HCT116 (cell line): ENCODE results near the gene ITIH4. TPM values are rescaled to one million over a fixed set of nuclear protein-coding genes. Genes with fewer than 3 reads are reported as not detected.

Experiments used
- ATAC-seq: fragments of 200-7000 bp; cut with Tn5 transposase; 2 replicates; pipeline ENCODE4 v1.9.1; 2020; ENCODE audit warnings: mild to moderate bottlenecking, moderate library complexity
- BruUV-seq: library from RNA; stranded (reverse); fragments of 400-500 nt; replicated peaks from 2 replicates; lab custom pipeline; 2021; lab: Mats Ljungman, UMichigan
- CTCF ChIA-PET: fragments of 300-600 bp; sonication (Branson Sonifier 250); formaldehyde crosslinking; loops from one replicate; lab custom pipeline; 2021; ENCODE audit warnings: antibody characterized with exemption; lab: Charles Lee
- POLR2A ChIA-PET: fragments of 300-600, 350-600 bp; sonication (Branson Sonifier 250); formaldehyde crosslinking; loops from one replicate; lab custom pipeline; 2021; ENCODE audit warnings: antibody characterized with exemption; lab: Charles Lee
- RAD21 ChIA-PET, 2 experiments: fragments of 300-600 bp; sonication (Branson Sonifier 250); formaldehyde crosslinking; loops; one replicate each; lab custom pipeline; 2023; ENCODE audit warnings: low total read pairs in 2 of 2; ENCODE audit not compliant: uncharacterized antibody in 2 of 2, unreplicated experiment in 2 of 2, low non-redundant PET in 1 of 2; lab: Charles Lee
- DNase-seq: peaks from one replicate; pipeline ENCODE4 v3.0.0-alpha.2; 2010; ENCODE audit warnings: low read depth, low spot score
- H2AFZ ChIP-seq: fragments of 200-600 bp; shearing (Covaris generic), sonication (generic); 2 replicates; pipeline ENCODE4 v1.6.1; 2017; ENCODE audit warnings: low read depth, mixed run types, mixed read lengths, antibody characterized with exemption, low read length; ENCODE audit not compliant: poor library complexity, severe bottlenecking
- H3K27ac ChIP-seq: 2 replicates; pipeline ENCODE4 v1.5.1; 2012; ENCODE audit warnings: low read depth, low read length
- H3K27me3 ChIP-seq: fragments of 200-600 bp; sonication (generic); 2 replicates; pipeline ENCODE4 v1.6.1; 2016; ENCODE audit warnings: mixed run types, low read length, mixed read lengths; ENCODE audit not compliant: insufficient read depth
- H3K36me3 ChIP-seq, 2 experiments: fragments of 200-500 bp in 1 of 2; fragments of 200-600 bp in 1 of 2; sonication (Bioruptor generic) in 1 of 2; sonication (generic) in 1 of 2; 2 replicates each; pipeline versions ENCODE4 v1.5.1 to v1.6.1; 2014 to 2016; ENCODE audit warnings: low read length in 2 of 2, inconsistent platforms in 1 of 2, mixed read lengths in 1 of 2, mixed run types in 1 of 2; ENCODE audit not compliant: insufficient read depth in 2 of 2, control insufficient read depth in 1 of 2
- H3K4me1 ChIP-seq, 2 experiments: fragments of 200-600 bp in 1 of 2; sonication (generic) in 1 of 2; 2 replicates each; pipeline versions ENCODE4 v1.5.1 to v1.6.1; 2012 to 2017; ENCODE audit warnings: low read length in 2 of 2, inconsistent platforms in 1 of 2, mild to moderate bottlenecking in 1 of 2, mixed read lengths in 1 of 2, mixed run types in 1 of 2, moderate library complexity in 1 of 2; ENCODE audit not compliant: insufficient read depth in 2 of 2, control insufficient read depth in 1 of 2
- H3K4me2 ChIP-seq: fragments of 200-600 bp; sonication (generic); 2 replicates; pipeline ENCODE4 v1.6.1; 2017; ENCODE audit warnings: mixed run types, low read length, mixed read lengths
- H3K4me3 ChIP-seq, 2 experiments: fragments of 200-600 bp in 1 of 2; sonication (generic) in 1 of 2; replicated peaks in 1 of 2; 2 replicates each; pipeline ENCODE4 v1.5.1; 2011 to 2016; ENCODE audit warnings: low read length in 2 of 2, control low read depth in 1 of 2, low read depth in 1 of 2, mild to moderate bottlenecking in 1 of 2, mixed read lengths in 1 of 2, mixed run types in 1 of 2
- H3K79me2 ChIP-seq: fragments of 200-600 bp; sonication (generic); 2 replicates; pipeline ENCODE4 v1.6.1; 2017; ENCODE audit warnings: mild to moderate bottlenecking, mixed run types, low read length, moderate library complexity, mixed read lengths; ENCODE audit not compliant: insufficient read depth
- H3K9ac ChIP-seq: fragments of 200-600 bp; sonication (generic); 2 replicates; pipeline ENCODE4 v1.6.1; 2016; ENCODE audit warnings: low read length, mixed read lengths
- H3K9me2 ChIP-seq: fragments of 200-600 bp; sonication (generic), shearing (Covaris generic); 2 replicates; pipeline ENCODE4 v1.6.1; 2017; ENCODE audit warnings: mixed run types, mild to moderate bottlenecking, moderate library complexity; ENCODE audit not compliant: insufficient read depth
- H3K9me3 ChIP-seq, 2 experiments: fragments of 200-500 bp in 1 of 2; fragments of 200-600 bp in 1 of 2; sonication (Bioruptor generic) in 1 of 2; sonication (generic) in 1 of 2; 2 replicates each; pipeline ENCODE4 v1.6.1; 2014 to 2017; ENCODE audit warnings: low read length in 2 of 2, mixed read lengths in 2 of 2, inconsistent platforms in 1 of 2, low read depth in 1 of 2, mild to moderate bottlenecking in 1 of 2, mixed run types in 1 of 2, moderate library complexity in 1 of 2; ENCODE audit not compliant: control insufficient read depth in 1 of 2, insufficient read depth in 1 of 2
- H4K20me1 ChIP-seq: fragments of 200-600 bp; sonication (generic), shearing (Covaris generic); 2 replicates; pipeline ENCODE4 v1.6.1; 2017; ENCODE audit warnings: mixed run types, mild to moderate bottlenecking, moderate library complexity; ENCODE audit not compliant: insufficient read depth
- CBX3 ChIP-seq: IDR thresholded peaks from 2 replicates; pipeline ENCODE4 v1.6.1; 2012; ENCODE audit warnings: low read depth
- EGR1 ChIP-seq: IDR thresholded peaks from 2 replicates; pipeline ENCODE4 v1.6.1; 2012; ENCODE audit warnings: low read depth
- ELF1 ChIP-seq: IDR thresholded peaks from 2 replicates; pipeline ENCODE4 v1.6.1; 2012; ENCODE audit warnings: low read depth, borderline replicate concordance
- EZH2phosphoT487 ChIP-seq: fragments of 200-600 bp; IDR thresholded peaks from 2 replicates; pipeline ENCODE4 v1.6.1; 2018; ENCODE audit warnings: antibody characterized with exemption, borderline replicate concordance
- POLR2AphosphoS5 ChIP-seq: IDR thresholded peaks from 2 replicates; pipeline ENCODE4 v1.6.1; 2011; ENCODE audit warnings: mild to moderate bottlenecking, low read depth, low read length, moderate library complexity
- YY1 ChIP-seq: IDR thresholded peaks from 2 replicates; pipeline ENCODE4 v1.6.1; 2011; ENCODE audit warnings: low read length, low read depth, moderate library complexity, mild to moderate bottlenecking; ENCODE audit not compliant: insufficient replicate concordance; ENCODE audit errors: extremely low read depth
- ZFX ChIP-seq: fragments of 450-650 bp; IDR thresholded peaks from 2 replicates; pipeline ENCODE4 v1.6.1; 2017
- ZNF274 ChIP-seq: fragments of 200-500 bp; sonication (Bioruptor generic); IDR thresholded peaks from 2 replicates; pipeline ENCODE4 v1.6.1; 2014; ENCODE audit warnings: mild to moderate bottlenecking, low read depth, low read length, inconsistent platforms
- intact Hi-C: fragments of 100-400 bp; cut with micrococcal nuclease; formaldehyde crosslinking; loops from 2 replicates; pipeline ENCODE4 v1.10.0; 2022
- total RNA-seq: library from RNA; stranded (reverse); gene quantifications from one replicate; pipeline ENCODE4 v1.2.1, GENCODE V29; 2021; ENCODE audit not compliant: unreplicated experiment
- TF ChIP-seq, protein P1 (sequence below): IDR thresholded peaks from 2 replicates; pipeline ENCODE4 v1.6.1; 2011; ENCODE audit warnings: mild to moderate bottlenecking, low read length, moderate library complexity; ENCODE audit not compliant: insufficient replicate concordance; ENCODE audit errors: extremely low read depth

ITIH4 gene
- total RNA-seq, 1 experiment from 2014 or later, result 4.1 TPM

DNA sequence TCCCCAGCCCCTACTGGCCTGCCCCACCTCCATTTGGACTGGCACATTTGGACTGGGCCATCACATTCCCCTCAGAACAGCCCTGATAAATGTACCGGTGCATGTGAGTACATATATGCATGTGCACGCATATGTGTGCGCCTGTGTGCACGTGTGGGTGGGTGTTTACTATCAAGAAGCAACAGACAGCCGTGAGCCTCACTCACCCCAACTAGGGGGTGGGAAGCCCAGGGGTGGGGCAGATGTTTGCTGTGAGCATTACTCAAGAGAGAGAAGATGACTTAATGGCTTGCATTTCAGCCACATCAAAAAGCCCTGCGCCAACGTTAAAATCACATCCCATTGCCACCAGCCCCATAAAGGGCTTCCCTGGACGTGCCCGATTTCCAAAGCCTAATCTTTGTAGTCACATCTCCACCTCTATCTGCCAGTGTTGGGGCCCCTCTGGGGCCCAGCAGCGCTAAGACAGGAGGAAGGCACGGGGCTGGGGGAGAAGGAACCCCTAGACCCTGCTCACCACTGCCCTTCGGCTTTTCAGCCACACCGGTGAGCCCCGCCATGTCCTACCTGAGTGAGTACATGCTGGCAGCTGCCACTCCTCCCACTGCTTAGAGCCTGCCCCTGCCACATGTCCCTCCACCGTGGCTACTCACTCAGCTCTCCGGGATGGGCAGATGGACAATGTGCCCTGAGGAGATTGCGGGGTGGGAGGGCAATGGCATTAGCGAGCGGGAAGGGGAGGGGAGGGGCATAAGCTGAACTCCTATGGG is 25.0 kb downstream of the ITIH4 start:
- no peaks in the 10 kb centered on the region for H3K36me3 ChIP-seq
- no peak for ATAC-seq
- ChIA-PET RAD21 (no interaction called here), POLR2A (no interaction called here), CTCF (no interaction called here)
- no peak overlapping the region for H2AFZ ChIP-seq
- no peaks in the 10 kb centered on the region for H3K9me2 ChIP-seq
- H3K4me2 ChIP-seq, result no peak overlapping the region
- H3K4me1 ChIP-seq, result no peaks in the 10 kb centered on the region
- H3K79me2 ChIP-seq, result no peaks in the 10 kb centered on the region
- H3K9ac ChIP-seq, result no peak overlapping the region
- intact Hi-C loops, result no loop called here
- H3K27ac ChIP-seq, result no peak overlapping the region
- DNase-seq, result no peak
- no TSS peak for BruUV-seq
- no peaks in the 10 kb centered on the region for H3K27me3 ChIP-seq
- H3K9me3 ChIP-seq, result no peaks in the 10 kb centered on the region
- no peak for TF ChIP-seq EZH2phosphoT487
- TF ChIP-seq YY1, result no peak
- TF ChIP-seq POLR2AphosphoS5, result no peak
- no peak for TF ChIP-seq ZNF274
- TF ChIP-seq ELF1, result no peak
- TF ChIP-seq ZFX, result no peak
- no peak for TF ChIP-seq CBX3
- H4K20me1 ChIP-seq, result no peaks in the 10 kb centered on the region
- H3K4me3 ChIP-seq, result no peak overlapping the region

DNA sequence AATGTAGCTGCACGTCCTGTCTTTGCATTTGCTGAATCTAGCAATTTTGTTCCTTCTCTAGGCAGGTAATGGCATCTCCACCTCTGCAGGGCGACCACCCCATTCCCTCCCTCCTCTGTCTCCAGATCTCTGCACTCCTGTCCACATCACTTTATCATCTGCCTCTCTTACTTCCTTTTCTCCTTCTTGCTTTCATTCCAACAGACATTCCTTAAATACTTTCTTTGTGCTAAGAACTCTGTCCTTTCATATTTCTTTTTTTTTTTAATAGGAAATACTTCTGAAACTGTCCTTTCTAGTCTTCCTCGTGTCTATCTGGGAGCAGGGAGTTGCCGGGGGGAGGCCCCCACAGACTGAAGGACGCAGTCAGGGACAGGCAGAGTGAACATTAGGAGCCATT is 28.6 kb downstream of the ITIH4 start:
- Histone ChIP-seq H3K79me2 (no peaks in the 10 kb centered on the region), H3K4me2 (no peak overlapping the region), H3K9ac (no peak overlapping the region), H3K36me3 (no peaks in the 10 kb centered on the region), H4K20me1 (no peaks in the 10 kb centered on the region), H3K9me3 (no peaks in the 10 kb centered on the region), H3K4me1 (peaks cover 0 to 7% of the 10 kb centered on the region in 2 experiments; a peak in 1 of 4 replicates), H3K9me2 (no peaks in the 10 kb centered on the region), H3K27ac (no peak overlapping the region), H3K4me3 (no peak overlapping the region), H3K27me3 (no peaks in the 10 kb centered on the region), H2AFZ (no peak overlapping the region)
- no TSS peak for BruUV-seq
- ATAC-seq (no peak), DNase-seq (no peak)
- ChIA-PET RAD21 (no interaction called here), CTCF (no interaction called here), POLR2A (no interaction called here)
- TF ChIP-seq, protein P1, sequence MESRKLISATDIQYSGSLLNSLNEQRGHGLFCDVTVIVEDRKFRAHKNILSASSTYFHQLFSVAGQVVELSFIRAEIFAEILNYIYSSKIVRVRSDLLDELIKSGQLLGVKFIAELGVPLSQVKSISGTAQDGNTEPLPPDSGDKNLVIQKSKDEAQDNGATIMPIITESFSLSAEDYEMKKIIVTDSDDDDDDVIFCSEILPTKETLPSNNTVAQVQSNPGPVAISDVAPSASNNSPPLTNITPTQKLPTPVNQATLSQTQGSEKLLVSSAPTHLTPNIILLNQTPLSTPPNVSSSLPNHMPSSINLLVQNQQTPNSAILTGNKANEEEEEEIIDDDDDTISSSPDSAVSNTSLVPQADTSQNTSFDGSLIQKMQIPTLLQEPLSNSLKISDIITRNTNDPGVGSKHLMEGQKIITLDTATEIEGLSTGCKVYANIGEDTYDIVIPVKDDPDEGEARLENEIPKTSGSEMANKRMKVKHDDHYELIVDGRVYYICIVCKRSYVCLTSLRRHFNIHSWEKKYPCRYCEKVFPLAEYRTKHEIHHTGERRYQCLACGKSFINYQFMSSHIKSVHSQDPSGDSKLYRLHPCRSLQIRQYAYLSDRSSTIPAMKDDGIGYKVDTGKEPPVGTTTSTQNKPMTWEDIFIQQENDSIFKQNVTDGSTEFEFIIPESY, result no peak
- no peak for TF ChIP-seq EGR1
- intact Hi-C loops, result no loop called here
